IMR-90 (cell line): Measurements from ENCODE around the gene METTL23. TPM values are rescaled to one million over a fixed set of nuclear protein-coding genes. Genes with fewer than 3 reads are reported as not detected.

Experiments
- ATAC-seq: fragments of 200-7000 bp; cut with Tn5 transposase; 2 replicates; pipeline ENCODE4 v1.9.1; 2020; ENCODE audit warnings: low read depth, mild to moderate bottlenecking, moderate library complexity
- BruUV-seq: library from RNA; stranded (reverse); fragments of 400-500 nt; replicated peaks from 2 replicates; lab custom pipeline; 2021; lab: Mats Ljungman, UMichigan
- CTCF ChIA-PET: fragments of 300-600 bp; formaldehyde crosslinking; extraction: SDS; loops from one replicate; lab custom pipeline; 2021; ENCODE audit warnings: antibody characterized with exemption; lab: Yijun Ruan, JAX
- POLR2A ChIA-PET: fragments of 300-600 bp; sonication (Branson Sonifier 250); formaldehyde crosslinking; loops from one replicate; lab custom pipeline; 2022; ENCODE audit warnings: antibody characterized with exemption; ENCODE audit not compliant: unreplicated experiment; lab: Charles Lee
- DNase-seq: peaks from one replicate; pipeline ENCODE4 v3.0.0; 2013
- H2AFZ ChIP-seq: replicated peaks from 2 replicates; pipeline ENCODE3; 2013; ENCODE audit warnings: low read length, mild to moderate bottlenecking; ENCODE audit not compliant: poor library complexity
- H2AK5ac ChIP-seq: 2 replicates; pipeline ENCODE4 v1.6.1; 2013; ENCODE audit warnings: low read depth, low read length, inconsistent platforms
- H2AK9ac ChIP-seq: replicated peaks from 2 replicates; pipeline ENCODE3; 2013; ENCODE audit warnings: mild to moderate bottlenecking, low read depth, low read length, moderate library complexity; ENCODE audit not compliant: poor library complexity
- H2BK120ac ChIP-seq: 2 replicates; pipeline ENCODE4 v1.6.1; 2013; ENCODE audit warnings: low read depth, low read length, inconsistent platforms
- H2BK15ac ChIP-seq: 3 replicates; pipeline ENCODE4 v1.6.1; 2013; ENCODE audit warnings: low read depth, low read length, inconsistent platforms
- H2BK20ac ChIP-seq: 2 replicates; pipeline ENCODE4 v1.6.1; 2013; ENCODE audit warnings: low read depth, mild to moderate bottlenecking, inconsistent platforms, low read length, moderate library complexity
- H2BK5ac ChIP-seq: 2 replicates; pipeline ENCODE4 v1.6.1; 2013; ENCODE audit warnings: mild to moderate bottlenecking, low read depth, low read length, inconsistent platforms; ENCODE audit not compliant: poor library complexity, severe bottlenecking
- H3K14ac ChIP-seq: replicated peaks from 2 replicates; pipeline ENCODE4 v1.6.1; 2013; ENCODE audit warnings: low read depth, low read length, inconsistent platforms
- H3K18ac ChIP-seq: 2 replicates; pipeline ENCODE4 v1.6.1; 2013; ENCODE audit warnings: low read depth, low read length, control low read depth
- H3K23ac ChIP-seq: 2 replicates; pipeline ENCODE4 v1.6.1; 2013; ENCODE audit warnings: low read depth, low read length, inconsistent platforms
- H3K27ac ChIP-seq: 2 replicates; pipeline ENCODE4 v1.5.1; 2013; ENCODE audit warnings: mild to moderate bottlenecking, control low read depth, low read length; ENCODE audit not compliant: insufficient read depth
- H3K27me3 ChIP-seq: 2 replicates; pipeline ENCODE4 v1.6.1; 2013; ENCODE audit warnings: low read length; ENCODE audit not compliant: control insufficient read depth, insufficient read depth
- H3K36me3 ChIP-seq: 2 replicates; pipeline ENCODE4 v1.6.1; 2013; ENCODE audit warnings: low read length, mixed read lengths; ENCODE audit not compliant: control insufficient read depth, insufficient read depth
- H3K4ac ChIP-seq: 2 replicates; pipeline ENCODE4 v1.6.1; 2013; ENCODE audit warnings: low read depth, low read length, inconsistent platforms
- H3K4me1 ChIP-seq: 2 replicates; pipeline ENCODE4 v1.6.1; 2013; ENCODE audit warnings: low read length, mixed read lengths; ENCODE audit not compliant: control insufficient read depth, insufficient read depth
- H3K4me2 ChIP-seq: 2 replicates; pipeline ENCODE4 v1.6.1; 2013; ENCODE audit warnings: low read depth, mild to moderate bottlenecking, control low read depth, low read length, moderate library complexity
- H3K4me3 ChIP-seq: 2 replicates; pipeline ENCODE4 v1.5.1; 2013; ENCODE audit warnings: low read depth, mild to moderate bottlenecking, control low read depth, low read length, moderate library complexity; ENCODE audit not compliant: insufficient read depth
- H3K56ac ChIP-seq: 2 replicates; pipeline ENCODE4 v1.6.1; 2013; ENCODE audit warnings: low read length, inconsistent platforms; ENCODE audit not compliant: insufficient read depth; ENCODE audit errors: extremely low read depth
- H3K79me1 ChIP-seq, 2 experiments: 2 replicates each; pipeline ENCODE4 v1.6.1; 2013; ENCODE audit warnings: low read length in 2 of 2, inconsistent platforms in 1 of 2, low read depth in 1 of 2
- H3K9ac ChIP-seq: 2 replicates; pipeline ENCODE4 v1.6.1; 2013; ENCODE audit warnings: low read depth, low read length, control low read depth
- H3K9me1 ChIP-seq: 2 replicates; pipeline ENCODE4 v1.6.1; 2013; ENCODE audit warnings: low read length, inconsistent platforms; ENCODE audit not compliant: insufficient read depth
- H3K9me3 ChIP-seq: 2 replicates; pipeline ENCODE4 v1.6.1; 2013; ENCODE audit warnings: low read length; ENCODE audit not compliant: control insufficient read depth, insufficient read depth
- H4K20me1 ChIP-seq: 2 replicates; pipeline ENCODE4 v1.6.1; 2013; ENCODE audit warnings: low read length, inconsistent platforms; ENCODE audit not compliant: insufficient read depth
- H4K5ac ChIP-seq: 2 replicates; pipeline ENCODE4 v1.6.1; 2013; ENCODE audit warnings: mild to moderate bottlenecking, low read depth, low read length, control low read depth
- H4K8ac ChIP-seq, 2 experiments: 2 replicates each; pipeline ENCODE4 v1.6.1; 2013; ENCODE audit warnings: low read depth in 2 of 2, low read length in 2 of 2, control low read depth in 1 of 2, inconsistent platforms in 1 of 2
- H4K91ac ChIP-seq: 2 replicates; pipeline ENCODE4 v1.6.1; 2013; ENCODE audit warnings: low read depth, low read length, inconsistent platforms; ENCODE audit not compliant: insufficient read depth
- CEBPB ChIP-seq: IDR thresholded peaks from 2 replicates; pipeline ENCODE4 v1.6.1; 2012; ENCODE audit warnings: low read depth, low read length, improper control_type of control experiment
- FOS ChIP-seq: fragments of 150-350 bp; IDR thresholded peaks from 2 replicates; pipeline ENCODE4 v1.6.1; 2016; ENCODE audit warnings: low read depth, low read length
- MXI1 ChIP-seq: IDR thresholded peaks from 2 replicates; pipeline ENCODE4 v1.6.1; 2012; ENCODE audit warnings: low read depth, mild to moderate bottlenecking, low read length, moderate library complexity, borderline replicate concordance
- WGBS, 2 experiments: methylation state at CpG; one replicate each; pipeline versions ENCODE4 v1.1.5 to v1.1.7; 2013; ENCODE audit warnings: missing lambda C conversion rate in 2 of 2; ENCODE audit not compliant: insufficient read length in 1 of 2; ENCODE audit errors: extremely low coverage in 2 of 2; 5-methylcytosine and 5-hydroxymethylcytosine counted together
- dilution Hi-C: fragments of 300-500 bp; cut with HindIII; formaldehyde crosslinking; loops from one replicate; pipeline ENCODE4 v1.14.3; 2018; ENCODE audit warnings: low sequenced_read_pairs; ENCODE audit not compliant: unreplicated experiment
- in situ Hi-C: fragments of 300-500 bp; cut with MboI; formaldehyde crosslinking; loops from 3 replicates; pipeline ENCODE4 v1.14.3; 2019; ENCODE audit warnings: low sequenced_read_pairs, inconsistent platforms, mixed read lengths
- intact Hi-C: fragments of 100-400 bp; cut with micrococcal nuclease; formaldehyde crosslinking; loops from 2 replicates; pipeline ENCODE4 v1.10.0; 2022
- polyA plus RNA-seq, 3 experiments: library from polyadenylated mRNA; depleted of rRNA; stranded (reverse); fragments of >200 nt; gene quantifications; 2 replicates each; pipeline ENCODE4 v1.2.3, GENCODE V29; 2012; ENCODE audit warnings: low replicate concordance in 1 of 3
- total RNA-seq: library from RNA; depleted of rRNA; stranded (reverse); fragments of >200 nt; gene quantifications from 2 replicates; pipeline ENCODE4 v1.2.3, GENCODE V29; 2012

Gene METTL23
- total and polyA plus RNA-seq, 2 of the 4 experiments (the other 2 are of a cell fraction) = 18.8 to 32.1 TPM

DNA sequence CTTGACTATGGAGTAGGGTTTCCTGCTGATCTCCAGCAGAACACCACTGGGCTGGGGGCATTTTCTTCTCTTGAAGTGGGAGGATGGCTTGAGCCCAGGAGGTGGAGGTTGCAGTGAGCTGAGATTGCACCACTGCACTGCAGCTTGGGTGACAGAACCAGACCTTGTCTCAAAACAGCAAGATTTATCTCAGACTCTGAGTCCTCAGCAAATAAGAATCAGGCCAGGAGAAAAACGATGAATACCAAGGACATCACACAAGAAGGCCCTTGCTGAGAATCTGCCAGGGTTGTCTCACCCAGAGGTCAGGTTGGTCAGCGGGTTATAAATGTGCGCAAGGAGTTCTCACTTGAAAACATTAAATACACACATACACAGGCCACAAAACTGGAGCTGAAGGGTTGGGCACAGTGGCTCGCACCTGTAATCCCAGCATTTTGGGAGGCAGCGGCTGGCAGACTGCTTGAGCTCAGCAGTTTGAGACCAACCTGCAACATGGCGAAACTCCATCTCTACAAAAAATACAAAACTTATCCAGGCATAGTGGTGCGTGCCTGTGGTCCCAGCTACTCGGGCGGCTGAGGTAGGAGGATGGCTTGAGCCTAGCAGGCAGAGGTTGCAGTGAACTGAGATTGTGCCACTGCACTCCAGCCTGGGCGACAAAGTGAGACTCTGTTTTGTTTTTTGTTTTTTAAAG lies 23.6 kb upstream of the METTL23 start:
- Histone ChIP-seq H3K4me2 (no peak overlapping the region), H3K9me1 (peaks cover 52% of the 10 kb centered on the region), H3K9me3 (no peaks in the 10 kb centered on the region), H3K56ac (no peak overlapping the region), H3K14ac (no peak overlapping the region), H4K8ac (no peak overlapping the region; a peak in 1 of 4 replicates), H3K4ac (no peak overlapping the region), H2BK20ac (no peak overlapping the region), H3K79me1 (peaks cover 4 to 91% of the 10 kb centered on the region in 2 experiments; a peak in 3 of 4 replicates), H3K27ac (no peak overlapping the region), H2AFZ (no peak overlapping the region), H2BK120ac (no peak overlapping the region), H4K5ac (no peak overlapping the region), H3K18ac (no peak overlapping the region), H4K91ac (no peak overlapping the region), H4K20me1 (peaks cover 92% of the 10 kb centered on the region), H3K36me3 (peaks cover 2% of the 10 kb centered on the region), H3K4me3 (no peak overlapping the region), H3K27me3 (no peaks in the 10 kb centered on the region), H3K9ac (no peak overlapping the region), H3K23ac (no peak overlapping the region), H2AK9ac (no peak overlapping the region), H3K4me1 (peaks cover 43% of the 10 kb centered on the region), H2BK15ac (no peak overlapping the region), H2BK5ac (no peak overlapping the region), H2AK5ac (no peak overlapping the region; the same call in 1 of the 2 replicates)
- ChIA-PET POLR2A (no interaction called here), CTCF (no interaction called here)
- dilution Hi-C loops (no loop called here), intact Hi-C loops (no loop called here), in situ Hi-C loops (no loop called here)
- ATAC-seq (no peak), DNase-seq (no peak)
- 100% methylated on average over 1 of the region's 10 CpGs; no CpG with 5 or more reads in 1 of the 2 experiments for WGBS, 2 experiments
- BruUV-seq = no TSS peak
- TF ChIP-seq CEBPB (peak; percentile 32; the same call in 1 of the 2 replicates), MXI1 (no peak), FOS (no peak)
